H9 (cell line): ENCODE results near the gene PDZD4. TPM values are rescaled to one million over a fixed set of nuclear protein-coding genes. Genes with fewer than 3 reads are reported as not detected.

Source experiments
- DNase-seq: peaks from one replicate; pipeline ENCODE4 v3.0.0-alpha.2; 2017
- H2AFZ ChIP-seq: one replicate; pipeline ENCODE4 v1.6.1; 2013; ENCODE audit warnings: mild to moderate bottlenecking, low read length, control low read depth, moderate library complexity
- H2AK5ac ChIP-seq: 2 replicates; pipeline ENCODE4 v1.6.1; 2013; ENCODE audit warnings: low read length, control low read depth, mixed read lengths; ENCODE audit not compliant: insufficient read length
- H2BK120ac ChIP-seq: one replicate; pipeline ENCODE4 v1.6.1; 2013; ENCODE audit warnings: low read depth, mild to moderate bottlenecking, low read length, control low read depth, inconsistent platforms; ENCODE audit not compliant: poor library complexity, severe bottlenecking
- H2BK12ac ChIP-seq: 2 replicates; pipeline ENCODE4 v1.6.1; 2013; ENCODE audit warnings: low read length, control low read depth, mixed read lengths, low read depth; ENCODE audit not compliant: insufficient read length
- H2BK15ac ChIP-seq: 2 replicates; pipeline ENCODE4 v1.6.1; 2013; ENCODE audit warnings: low read depth, low read length, control low read depth
- H2BK20ac ChIP-seq: one replicate; pipeline ENCODE4 v1.6.1; 2013; ENCODE audit warnings: low read depth, mild to moderate bottlenecking, low read length, control low read depth, inconsistent platforms; ENCODE audit not compliant: poor library complexity, severe bottlenecking
- H2BK5ac ChIP-seq: 2 replicates; pipeline ENCODE4 v1.6.1; 2013; ENCODE audit warnings: low read length, control low read depth, mixed read lengths; ENCODE audit not compliant: insufficient read length
- H3K14ac ChIP-seq: 2 replicates; pipeline ENCODE4 v1.6.1; 2013; ENCODE audit warnings: low read length, control low read depth; ENCODE audit not compliant: insufficient read depth
- H3K18ac ChIP-seq: 2 replicates; pipeline ENCODE4 v1.6.1; 2013; ENCODE audit warnings: low read depth, mild to moderate bottlenecking, mixed read lengths, low read length, control low read depth; ENCODE audit not compliant: insufficient read length
- H3K23ac ChIP-seq: 2 replicates; pipeline ENCODE4 v1.6.1; 2013; ENCODE audit warnings: low read length, control low read depth, mixed read lengths, low read depth; ENCODE audit not compliant: insufficient read length
- H3K23me2 ChIP-seq: 2 replicates; pipeline ENCODE4 v1.6.1; 2013; ENCODE audit warnings: low read depth, mild to moderate bottlenecking, mixed read lengths, low read length, control low read depth; ENCODE audit not compliant: insufficient read length, poor library complexity, severe bottlenecking
- H3K27ac ChIP-seq: 2 replicates; pipeline ENCODE4 v1.5.1; 2013; ENCODE audit warnings: low read length, control low read depth, mixed read lengths, low read depth; ENCODE audit not compliant: insufficient read length
- H3K27me3 ChIP-seq: 2 replicates; pipeline ENCODE4 v1.6.1; 2013; ENCODE audit warnings: low read length, control low read depth, inconsistent platforms; ENCODE audit not compliant: insufficient read depth
- H3K4ac ChIP-seq: 2 replicates; pipeline ENCODE4 v1.6.1; 2013; ENCODE audit warnings: low read depth, mild to moderate bottlenecking, control low read depth, inconsistent platforms, low read length, moderate library complexity
- H3K4me1 ChIP-seq: 2 replicates; pipeline ENCODE4 v1.6.1; 2013; ENCODE audit warnings: low read length, control low read depth, inconsistent platforms; ENCODE audit not compliant: insufficient read depth
- H3K4me2 ChIP-seq: 2 replicates; pipeline ENCODE4 v1.6.1; 2013; ENCODE audit warnings: low read length, control low read depth, mixed read lengths; ENCODE audit not compliant: insufficient read length, insufficient read depth
- H3K56ac ChIP-seq: 2 replicates; pipeline ENCODE4 v1.6.1; 2013; ENCODE audit warnings: low read depth, mild to moderate bottlenecking, mixed read lengths, low read length, control low read depth; ENCODE audit not compliant: insufficient read length
- H3K79me1 ChIP-seq: 2 replicates; pipeline ENCODE4 v1.6.1; 2013; ENCODE audit warnings: low read depth, mild to moderate bottlenecking, moderate library complexity, low read length, control low read depth, inconsistent platforms; ENCODE audit not compliant: insufficient read depth, poor library complexity, severe bottlenecking
- H3K79me2 ChIP-seq: 2 replicates; pipeline ENCODE4 v1.6.1; 2013; ENCODE audit warnings: low read length, control low read depth, inconsistent platforms; ENCODE audit not compliant: insufficient read depth
- H3K9ac ChIP-seq: 2 replicates; pipeline ENCODE4 v1.6.1; 2013; ENCODE audit warnings: low read length, control low read depth, mixed read lengths; ENCODE audit not compliant: insufficient read length; ENCODE audit errors: extremely low read depth
- H3K9me3 ChIP-seq: one replicate; pipeline ENCODE4 v1.6.1; 2013; ENCODE audit warnings: low read depth, low read length, inconsistent platforms; ENCODE audit not compliant: control insufficient read depth
- H3T11ph ChIP-seq: one replicate; pipeline ENCODE4 v1.6.1; 2013; ENCODE audit warnings: mild to moderate bottlenecking, low read length, control low read depth, inconsistent platforms
- H4K20me1 ChIP-seq: one replicate; pipeline ENCODE4 v1.6.1; 2013; ENCODE audit not compliant: control insufficient read depth, insufficient read length, insufficient read depth
- H4K5ac ChIP-seq: 2 replicates; pipeline ENCODE4 v1.6.1; 2013; ENCODE audit warnings: low read depth, mild to moderate bottlenecking, mixed read lengths, low read length, control low read depth; ENCODE audit not compliant: insufficient read length
- H4K8ac ChIP-seq: replicated peaks from 2 replicates; pipeline ENCODE4 v1.6.1; 2013; ENCODE audit warnings: low read length, control low read depth, mixed read lengths, low read depth; ENCODE audit not compliant: insufficient read length
- H4K91ac ChIP-seq: 2 replicates; pipeline ENCODE4 v1.6.1; 2013; ENCODE audit warnings: low read depth, mild to moderate bottlenecking, moderate library complexity, mixed read lengths, low read length, control low read depth; ENCODE audit not compliant: insufficient read length
- H3K27ac Mint-ChIP-seq, 3 experiments: 2 replicates in 2 of 3; 3 replicates in 1 of 3; pipeline ENCODE4 v1.8.0; 2020 to 2021; ENCODE audit warnings: mixed read lengths in 3 of 3, mild to moderate bottlenecking in 1 of 3, moderate library complexity in 1 of 3
- H3K27me3 Mint-ChIP-seq: 2 replicates; pipeline ENCODE4 v1.8.0; 2021; ENCODE audit warnings: low read depth, mild to moderate bottlenecking, moderate library complexity, mixed read lengths
- H3K36me3 Mint-ChIP-seq, 3 experiments: 2 replicates in 2 of 3; 3 replicates in 1 of 3; pipeline ENCODE4 v1.8.0; 2020 to 2021; ENCODE audit warnings: low read depth in 3 of 3, mixed read lengths in 3 of 3; ENCODE audit not compliant: insufficient read depth in 1 of 3
- H3K4me1 Mint-ChIP-seq, 2 experiments: 2 replicates each; pipeline ENCODE4 v1.8.0; 2020; ENCODE audit warnings: mixed read lengths in 2 of 2
- H3K4me3 Mint-ChIP-seq, 2 experiments: 2 replicates in 1 of 2; 3 replicates in 1 of 2; pipeline ENCODE4 v1.8.0; 2020 to 2021; ENCODE audit warnings: mild to moderate bottlenecking in 2 of 2, mixed read lengths in 2 of 2, moderate library complexity in 1 of 2
- H3K9me3 Mint-ChIP-seq, 2 experiments: 2 replicates in 1 of 2; 3 replicates in 1 of 2; pipeline ENCODE4 v1.8.0; 2020; ENCODE audit warnings: mild to moderate bottlenecking in 2 of 2, mixed read lengths in 2 of 2, moderate library complexity in 1 of 2
- WGBS: extraction: QIAGEN DNeasy Blood & Tissue Kit; methylation state at CpG from one replicate; pipeline ENCODE4 v1.1.7; 2013; ENCODE audit warnings: missing lambda C conversion rate, low lambda C conversion rate, mixed read lengths; ENCODE audit not compliant: insufficient read length; ENCODE audit errors: extremely low coverage; 5-methylcytosine and 5-hydroxymethylcytosine counted together
- total RNA-seq: library from RNA; stranded (reverse); gene quantifications from 2 replicates; pipeline ENCODE4 v1.2.1, GENCODE V29; 2021
- TF ChIP-seq, protein P1 (sequence below): fragments of 200-600 bp; sonication (generic); conservative IDR thresholded peaks from 3 replicates; pipeline ENCODE4 v1.8.0; 2021; ENCODE audit warnings: antibody characterized with exemption, mild to moderate bottlenecking

The PDZD4 gene
- total RNA-seq, 1 experiment from 2014 or later: 110 TPM

GRCh38 chrX:153763989-153764755, 66.2 kb downstream of the PDZD4 start, which contains the start of gene PLXNB3:
TSS of gene PLXNB3 (plus strand) at chrX:153764249. CDS start at chrX:153765536, 1,287 bp downstream.
- Histone ChIP-seq H2BK12ac (no peak within 1 kb of the TSS), H3T11ph (no peak within 1 kb of the TSS), H3K79me2 (no peaks in the 10 kb centered on the region), H3K27me3 (no peaks in the 10 kb centered on the region), H2AFZ (no peak within 1 kb of the TSS), H3K4ac (no peak within 1 kb of the TSS), H2BK15ac (no peak within 1 kb of the TSS), H2BK20ac (no peak within 1 kb of the TSS), H4K5ac (no peak within 1 kb of the TSS), H3K23me2 (no peaks in the 10 kb centered on the region), H4K8ac (no peak within 1 kb of the TSS), H3K23ac (no peak within 1 kb of the TSS), H3K9ac (no peak within 1 kb of the TSS), H2BK5ac (no peak within 1 kb of the TSS), H4K91ac (no peak within 1 kb of the TSS), H2BK120ac (no peak within 1 kb of the TSS), H3K9me3 (peaks cover 7% of the 10 kb centered on the region), H3K18ac (no peak within 1 kb of the TSS), H4K20me1 (no peaks in the 10 kb centered on the region), H3K79me1 (no peaks in the 10 kb centered on the region), H3K56ac (no peak within 1 kb of the TSS), H3K14ac (no peak within 1 kb of the TSS; the same call in 1 of the 2 replicates), H2AK5ac (no peak within 1 kb of the TSS), H3K27ac (no peak within 1 kb of the TSS), H3K4me1 (no peaks in the 10 kb centered on the region), H3K4me2 (no peak within 1 kb of the TSS)
- WGBS: no CpG with 5 or more reads among the region's 26 CpGs
- Mint-ChIP-seq H3K4me1 (peaks cover 4 to 6% of the 10 kb centered on the region in 2 experiments; a peak in 3 of 4 replicates), H3K4me3 (peak within 1 kb of the TSS in 1 of 2 experiments; percentile 55; a peak in 1 of 5 replicates), H3K9me3 (peaks cover 51 to 65% of the 10 kb centered on the region in 2 experiments), H3K27me3 (peaks cover 10% of the 10 kb centered on the region), H3K27ac (no peak within 1 kb of the TSS), H3K36me3 (peaks cover 0 to 3% (median 2%) of the 10 kb centered on the region in 3 experiments; a peak in 4 of 7 replicates)
- peak; percentile 80 for DNase-seq
- TF ChIP-seq, protein P1, sequence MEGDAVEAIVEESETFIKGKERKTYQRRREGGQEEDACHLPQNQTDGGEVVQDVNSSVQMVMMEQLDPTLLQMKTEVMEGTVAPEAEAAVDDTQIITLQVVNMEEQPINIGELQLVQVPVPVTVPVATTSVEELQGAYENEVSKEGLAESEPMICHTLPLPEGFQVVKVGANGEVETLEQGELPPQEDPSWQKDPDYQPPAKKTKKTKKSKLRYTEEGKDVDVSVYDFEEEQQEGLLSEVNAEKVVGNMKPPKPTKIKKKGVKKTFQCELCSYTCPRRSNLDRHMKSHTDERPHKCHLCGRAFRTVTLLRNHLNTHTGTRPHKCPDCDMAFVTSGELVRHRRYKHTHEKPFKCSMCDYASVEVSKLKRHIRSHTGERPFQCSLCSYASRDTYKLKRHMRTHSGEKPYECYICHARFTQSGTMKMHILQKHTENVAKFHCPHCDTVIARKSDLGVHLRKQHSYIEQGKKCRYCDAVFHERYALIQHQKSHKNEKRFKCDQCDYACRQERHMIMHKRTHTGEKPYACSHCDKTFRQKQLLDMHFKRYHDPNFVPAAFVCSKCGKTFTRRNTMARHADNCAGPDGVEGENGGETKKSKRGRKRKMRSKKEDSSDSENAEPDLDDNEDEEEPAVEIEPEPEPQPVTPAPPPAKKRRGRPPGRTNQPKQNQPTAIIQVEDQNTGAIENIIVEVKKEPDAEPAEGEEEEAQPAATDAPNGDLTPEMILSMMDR: peak; percentile 83
